T47D (cell line): ENCODE results near the gene FTSJ1.

Experiments
- DNase-seq, 2 experiments: peaks; one replicate each; pipeline versions ENCODE4 v3.0.0 to v3.0.0-alpha.2; 2011 to 2012; ENCODE audit warnings: low read depth in 1 of 2, low spot score in 1 of 2
- JUND ChIP-seq: IDR thresholded peaks from 2 replicates; pipeline ENCODE4 v1.6.1; 2012; ENCODE audit warnings: low read depth
- in situ Hi-C: cut with HindIII; loops from 2 replicates; pipeline ENCODE4 v1.10.0; 2016; ENCODE audit warnings: low sequenced_read_pairs, low pct_unique_long_range_greater_than_20kb

FTSJ1 gene

GRCh38 chrX:48474127-48474526 is 1.9 kb upstream of the FTSJ1 start:
- DNase-seq, result peak in 1 of 2 experiments; percentile 45
- in situ Hi-C loops, result no loop called here
- no peak for TF ChIP-seq JUND

- no peak for TF ChIP-seq JUND
- DNase-seq, result no peak
- in situ Hi-C loops, result no loop called here
Observed at GRCh38 chrX:48474581-48474980, 1.4 kb upstream of the FTSJ1 start.

- TF ChIP-seq JUND, result no peak
- no peak for DNase-seq
- in situ Hi-C loops, result no loop called here
Observed at GRCh38 chrX:48475296-48475695, 703 bp upstream of the FTSJ1 start.

- in situ Hi-C loops, result no loop called here
- no peak for TF ChIP-seq JUND
- no peak for DNase-seq
Observed at GRCh38 chrX:48476919-48477318, 920 bp downstream of the FTSJ1 start.

- in situ Hi-C loops, result no loop called here
- no peak for TF ChIP-seq JUND
- no peak for DNase-seq
Observed at GRCh38 chrX:48477960-48478755, 2.2 kb downstream of the FTSJ1 start.

GRCh38 chrX:48478806-48479205 is 2.8 kb downstream of the FTSJ1 start:
- no peak for DNase-seq
- TF ChIP-seq JUND, result no peak
- in situ Hi-C loops, result no loop called here

GRCh38 chrX:48480142-48480541 is 4.1 kb downstream of the FTSJ1 start:
- no peak for DNase-seq
- no peak for TF ChIP-seq JUND
- in situ Hi-C loops, result no loop called here

GRCh38 chrX:48480583-48480982 is 4.6 kb downstream of the FTSJ1 start:
- TF ChIP-seq JUND, result no peak
- no peak for DNase-seq
- in situ Hi-C loops, result no loop called here

- no peak for DNase-seq
- in situ Hi-C loops, result no loop called here
- no peak for TF ChIP-seq JUND
Observed at GRCh38 chrX:48482526-48482925, 6.5 kb downstream of the FTSJ1 start.

GRCh38 chrX:48487362-48487798 is 11.4 kb downstream of the FTSJ1 start:
- peak in 1 of 2 experiments; percentile 55 for DNase-seq
- in situ Hi-C loops, result no loop called here
- TF ChIP-seq JUND, result no peak

GRCh38 chrX:48488034-48488433 is 12.0 kb downstream of the FTSJ1 start:
- TF ChIP-seq JUND, result no peak
- in situ Hi-C loops, result no loop called here

GRCh38 chrX:48489296-48489695 is 13.3 kb downstream of the FTSJ1 start:
- in situ Hi-C loops, result no loop called here
- no peak for DNase-seq
- TF ChIP-seq JUND, result no peak

More at GRCh38 chrX:48488034-48488433, 12.0 kb downstream of the FTSJ1 start:
- DNase-seq, result peak in 1 of 2 experiments; percentile 21

GRCh38 chrX:48489892-48490291 is 13.9 kb downstream of the FTSJ1 start:
- no peak for TF ChIP-seq JUND
- DNase-seq, result no peak
- in situ Hi-C loops, result no loop called here

- in situ Hi-C loops, result no loop called here
- no peak for TF ChIP-seq JUND
- no peak for DNase-seq
Observed at GRCh38 chrX:48490661-48491060, 14.7 kb downstream of the FTSJ1 start.
